ENCODE results near the gene OR5B12. TPM values are rescaled to one million over a fixed set of nuclear protein-coding genes. Genes with fewer than 3 reads are reported as not detected.

OR5B12 gene
- under 1 TPM in 1 of 2 experiments, not detected in 1; 0.14 TPM for total RNA-seq

DNA sequence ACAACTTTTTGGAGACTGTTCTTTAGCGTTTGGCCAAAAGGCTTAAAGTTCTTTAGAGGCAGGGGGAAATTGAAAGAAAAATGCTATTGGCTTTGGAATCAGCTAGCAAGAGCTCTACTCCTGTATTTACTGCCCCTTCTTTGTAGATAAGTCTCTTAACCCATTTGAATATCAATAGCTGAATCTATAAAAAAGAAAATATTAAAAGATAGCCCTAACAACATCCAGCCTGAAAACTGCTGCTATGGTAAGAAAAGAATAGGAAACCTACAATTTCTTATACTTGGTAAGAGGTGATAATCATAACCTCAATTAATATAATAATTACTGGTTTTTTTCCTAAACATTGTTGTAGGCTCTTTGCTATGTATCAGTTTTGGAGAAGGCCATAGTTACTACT, at the start of gene OR5B12:
Gene OR5B12 (minus strand): TSS at position 101 of the 400 bp plus-strand sequence. CDS start 2,085 bp downstream, outside the sequence.
- Mint-ChIP-seq H3K36me3 (ENCODE audit: low read depth) (no peaks in the 10 kb centered on the region), H3K27ac (no peak within 1 kb of the TSS), H3K9me3 (no peaks in the 10 kb centered on the region), H3K27me3 (no peaks in the 10 kb centered on the region), H3K4me1 (ENCODE audit: low read depth) (no peaks in the 10 kb centered on the region), H3K4me3 (no peak within 1 kb of the TSS)
- POLR2A ChIA-PET, result no interaction called here
- no peak for DNase-seq
- no peak for ATAC-seq
- TF ChIP-seq, protein P1, sequence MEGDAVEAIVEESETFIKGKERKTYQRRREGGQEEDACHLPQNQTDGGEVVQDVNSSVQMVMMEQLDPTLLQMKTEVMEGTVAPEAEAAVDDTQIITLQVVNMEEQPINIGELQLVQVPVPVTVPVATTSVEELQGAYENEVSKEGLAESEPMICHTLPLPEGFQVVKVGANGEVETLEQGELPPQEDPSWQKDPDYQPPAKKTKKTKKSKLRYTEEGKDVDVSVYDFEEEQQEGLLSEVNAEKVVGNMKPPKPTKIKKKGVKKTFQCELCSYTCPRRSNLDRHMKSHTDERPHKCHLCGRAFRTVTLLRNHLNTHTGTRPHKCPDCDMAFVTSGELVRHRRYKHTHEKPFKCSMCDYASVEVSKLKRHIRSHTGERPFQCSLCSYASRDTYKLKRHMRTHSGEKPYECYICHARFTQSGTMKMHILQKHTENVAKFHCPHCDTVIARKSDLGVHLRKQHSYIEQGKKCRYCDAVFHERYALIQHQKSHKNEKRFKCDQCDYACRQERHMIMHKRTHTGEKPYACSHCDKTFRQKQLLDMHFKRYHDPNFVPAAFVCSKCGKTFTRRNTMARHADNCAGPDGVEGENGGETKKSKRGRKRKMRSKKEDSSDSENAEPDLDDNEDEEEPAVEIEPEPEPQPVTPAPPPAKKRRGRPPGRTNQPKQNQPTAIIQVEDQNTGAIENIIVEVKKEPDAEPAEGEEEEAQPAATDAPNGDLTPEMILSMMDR (IDR thresholded peaks at IDR 0.05), result no peak
- intact Hi-C loops (cut with micrococcal nuclease), result no loop called here
- CTCF ChIA-PET, result no interaction called here

DNA sequence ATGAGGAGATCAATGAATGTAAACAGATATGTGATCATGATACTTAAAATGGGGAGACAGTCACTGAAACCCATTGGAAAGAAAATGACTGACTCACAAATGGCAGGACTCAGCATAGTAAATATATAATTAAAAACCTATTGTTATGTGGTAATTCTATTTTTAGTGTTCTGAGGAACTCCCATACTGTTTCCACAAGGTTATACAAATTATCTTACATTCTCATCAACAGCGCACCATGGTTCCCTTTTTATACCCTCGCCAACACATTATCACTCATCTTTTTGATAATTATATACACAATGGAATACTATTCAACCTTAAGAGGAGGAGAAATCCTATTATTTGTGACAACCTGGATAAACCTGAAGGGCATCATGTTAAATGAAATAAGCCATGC, 48.8 kb upstream of the OR5B12 start:
- CTCF ChIA-PET, result no interaction called here
- POLR2A ChIA-PET, result no interaction called here

DNA sequence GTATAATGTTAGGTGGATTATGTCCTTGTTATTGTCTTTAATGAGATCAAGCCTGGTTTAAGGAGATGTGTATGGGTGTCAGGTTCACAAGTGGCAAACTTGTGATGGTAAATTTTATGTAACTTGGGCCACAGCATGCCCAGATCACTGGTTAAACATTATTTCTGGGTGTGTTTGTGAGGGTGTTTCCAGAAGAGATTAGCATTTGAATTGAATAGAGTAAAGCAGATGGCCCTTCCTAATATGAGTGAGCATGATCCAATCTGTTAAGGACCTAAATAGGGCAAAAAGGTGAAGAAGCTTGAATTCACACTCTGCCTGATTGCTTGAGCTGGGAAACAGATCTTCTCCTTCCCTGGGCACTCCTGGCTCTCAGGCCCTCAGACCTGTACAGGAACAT, 45.1 kb upstream of the OR5B12 start:
- no peak for ATAC-seq
- no peaks in the 10 kb centered on the region for H3K27me3 Mint-ChIP-seq

More for the DNA sequence above, 48.8 kb upstream of the OR5B12 start:
- TF ChIP-seq, protein P1 (IDR thresholded peaks at IDR 0.05), result no peak
- ATAC-seq (no peak), DNase-seq (no peak)
- Mint-ChIP-seq H3K36me3 (ENCODE audit: low read depth) (peaks cover 5% of the 10 kb centered on the region), H3K9me3 (no peaks in the 10 kb centered on the region), H3K27ac (no peak overlapping the region), H3K4me1 (ENCODE audit: low read depth) (peaks cover 11% of the 10 kb centered on the region), H3K27me3 (no peaks in the 10 kb centered on the region), H3K4me3 (no peak overlapping the region)
- intact Hi-C loops (cut with micrococcal nuclease), result no loop called here

DNA sequence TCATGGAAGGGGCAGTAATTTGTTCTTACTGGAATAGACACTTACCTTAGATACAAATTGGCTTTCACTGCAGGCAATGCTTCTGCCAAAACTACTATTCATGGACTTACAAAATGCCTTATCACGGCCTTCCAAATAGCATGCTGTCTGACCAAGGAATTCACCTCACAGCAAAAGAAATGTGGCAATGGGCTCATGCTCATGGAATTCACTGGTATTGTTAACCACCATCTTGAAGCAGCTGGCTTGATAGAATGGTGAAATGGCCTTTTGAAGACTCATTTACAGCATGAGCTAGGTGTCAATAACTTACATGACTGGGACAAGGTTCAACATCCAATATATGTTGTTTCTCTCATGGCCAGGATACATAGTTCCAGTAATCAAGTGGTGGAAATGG, 43.9 kb upstream of the OR5B12 start:
- no peak overlapping the region for H3K4me3 Mint-ChIP-seq
- no peaks in the 10 kb centered on the region for H3K4me1 Mint-ChIP-seq (ENCODE audit: low read depth)
- intact Hi-C loops (cut with micrococcal nuclease), result no loop called here
- no peak for DNase-seq
- POLR2A ChIA-PET, result no interaction called here
- H3K9me3 Mint-ChIP-seq, result no peaks in the 10 kb centered on the region
- ATAC-seq, result no peak
- no peaks in the 10 kb centered on the region for H3K27me3 Mint-ChIP-seq
- H3K27ac Mint-ChIP-seq, result no peak overlapping the region
- H3K36me3 Mint-ChIP-seq (ENCODE audit: low read depth), result no peaks in the 10 kb centered on the region
- TF ChIP-seq, protein P1 (IDR thresholded peaks at IDR 0.05), result no peak
- CTCF ChIA-PET, result no interaction called here

More for the DNA sequence above, 45.1 kb upstream of the OR5B12 start:
- TF ChIP-seq, protein P1 (IDR thresholded peaks at IDR 0.05), result no peak
- no peaks in the 10 kb centered on the region for H3K4me1 Mint-ChIP-seq (ENCODE audit: low read depth)
- ChIA-PET CTCF (no interaction called here), POLR2A (no interaction called here)
- H3K27ac Mint-ChIP-seq, result no peak overlapping the region
- H3K4me3 Mint-ChIP-seq, result no peak overlapping the region
- H3K36me3 Mint-ChIP-seq (ENCODE audit: low read depth), result no peaks in the 10 kb centered on the region
- DNase-seq, result no peak
- intact Hi-C loops (cut with micrococcal nuclease), result no loop called here
- H3K9me3 Mint-ChIP-seq, result no peaks in the 10 kb centered on the region

DNA sequence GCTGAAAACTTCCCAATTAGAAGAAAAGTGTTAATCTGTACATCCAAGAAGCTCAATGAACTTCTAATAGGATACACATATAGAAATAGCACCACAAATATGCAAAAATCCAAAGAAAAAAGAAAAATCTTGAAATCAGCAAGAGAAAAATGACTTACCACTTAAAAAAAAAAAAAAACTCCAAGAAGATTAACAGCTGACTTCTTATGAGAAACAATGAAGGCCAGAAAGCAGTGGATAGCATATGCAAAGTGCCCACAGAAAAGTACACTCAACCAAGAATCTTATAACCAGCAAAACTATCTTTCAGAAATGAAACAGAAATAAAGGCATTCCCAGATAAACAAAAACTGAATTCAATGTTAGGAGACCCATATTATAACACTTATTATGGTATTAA, 29.9 kb upstream of the OR5B12 start:
- Mint-ChIP-seq H3K27me3 (peaks cover 5% of the 10 kb centered on the region), H3K36me3 (ENCODE audit: low read depth) (no peaks in the 10 kb centered on the region), H3K9me3 (peaks cover 16% of the 10 kb centered on the region), H3K27ac (no peak overlapping the region), H3K4me3 (no peak overlapping the region), H3K4me1 (ENCODE audit: low read depth) (no peaks in the 10 kb centered on the region)
- ChIA-PET POLR2A (no interaction called here), CTCF (no interaction called here)
- DNase-seq (no peak), ATAC-seq (no peak)
- intact Hi-C loops (cut with micrococcal nuclease), result no loop called here
- TF ChIP-seq, protein P1 (IDR thresholded peaks at IDR 0.05), result no peak
